NCI-H1436 (cell line): ENCODE data around the gene ARSB.
"Not testable (repeated sequence)": the region's sequence is repeated elsewhere in the genome, so short reads cannot be mapped to it uniquely, and the experiment has no call there.

Source experiments
- DNase-seq: peaks from one replicate; lab custom pipeline; 2025; lab: John Stamatoyannopoulos, UW

Gene ARSB

GRCh38 chr5:78995521-78996007, 10.5 kb upstream of the ARSB start:
- no peak for DNase-seq

GRCh38 chr5:78993165-78993564, 8.1 kb upstream of the ARSB start:
- no peak for DNase-seq

GRCh38 chr5:78992146-78992545, 7.0 kb upstream of the ARSB start:
- DNase-seq: no peak

GRCh38 chr5:78989080-78989479, 4.0 kb upstream of the ARSB start:
- no peak for DNase-seq

- no peak for DNase-seq
These were observed 664 bp upstream of the ARSB start for GRCh38 chr5:78985725-78986223.

GRCh38 chr5:78984439-78985115, 533 bp downstream of the ARSB start:
- peak; percentile 83 for DNase-seq

- DNase-seq: no peak
These were observed 1.3 kb downstream of the ARSB start for GRCh38 chr5:78983601-78984438.

GRCh38 chr5:78983194-78983593, 1.9 kb downstream of the ARSB start:
- not testable (repeated sequence) for DNase-seq

GRCh38 chr5:78979909-78980308, 5.2 kb downstream of the ARSB start:
- no peak for DNase-seq

GRCh38 chr5:78979117-78979742, 5.9 kb downstream of the ARSB start:
- DNase-seq: no peak

- DNase-seq: no peak
These were observed 10.1 kb downstream of the ARSB start for GRCh38 chr5:78975035-78975434.

- DNase-seq: no peak
These were observed 10.5 kb downstream of the ARSB start for GRCh38 chr5:78974601-78975000.

- DNase-seq: no peak
These were observed 11.1 kb downstream of the ARSB start for GRCh38 chr5:78974011-78974410.

- DNase-seq: no peak
These were observed 12.3 kb downstream of the ARSB start for GRCh38 chr5:78972654-78973428.

GRCh38 chr5:78971998-78972397, 13.1 kb downstream of the ARSB start:
- DNase-seq: no peak

GRCh38 chr5:78968781-78969180, 16.3 kb downstream of the ARSB start:
- DNase-seq: no peak

GRCh38 chr5:78964889-78965288, 20.2 kb downstream of the ARSB start:
- DNase-seq: peak; percentile 38

- no peak for DNase-seq
These were observed 23.4 kb downstream of the ARSB start for GRCh38 chr5:78961743-78962142.

- DNase-seq: no peak
These were observed 25.3 kb downstream of the ARSB start for GRCh38 chr5:78959767-78960166.

GRCh38 chr5:78958672-78959445, 26.3 kb downstream of the ARSB start:
- no peak for DNase-seq

- DNase-seq: no peak
These were observed 28.2 kb downstream of the ARSB start for GRCh38 chr5:78956901-78957300.
